Thoracic aorta (tissue), 2 donors: ENCODE measurements around the gene USP3. TPM values are rescaled to one million over a fixed set of nuclear protein-coding genes. Genes with fewer than 3 reads are reported as not detected.

Experiments
- ATAC-seq: fragments of 150-250 bp; one replicate; pipeline ENCODE4 v1.8.0; 2017; ENCODE audit warnings: low read depth; ENCODE audit not compliant: insufficient number of reproducible peaks, low FRiP score
- DNase-seq: peaks from one replicate; pipeline ENCODE4 v3.0.0-alpha.2; 2020; ENCODE audit warnings: low spot score
- H3K27ac ChIP-seq, 2 donors: fragments of 200-600 bp; sonication (generic); 1 replicate in 1 of 2; 2 replicates in 1 of 2; pipeline ENCODE4 v1.5.1; 2016; ENCODE audit warnings: mild to moderate bottlenecking in 2 of 2, moderate library complexity in 2 of 2
- H3K27me3 ChIP-seq: fragments of 200-600 bp; sonication (generic); replicated peaks from 2 replicates; pipeline ENCODE4 v1.6.0; 2016; ENCODE audit warnings: mild to moderate bottlenecking; ENCODE audit not compliant: insufficient read depth
- H3K36me3 ChIP-seq: fragments of 200-600 bp; sonication (generic); one replicate; pipeline ENCODE4 v1.5.1; 2016
- H3K4me1 ChIP-seq, 2 donors: fragments of 200-600 bp; sonication (generic); 1 replicate in 1 of 2; 2 replicates in 1 of 2; pipeline versions ENCODE4 v1.5.1 to v1.6.0; 2016; ENCODE audit warnings: low read depth in 2 of 2, mild to moderate bottlenecking in 1 of 2; ENCODE audit not compliant: control insufficient read depth in 1 of 2
- H3K4me3 ChIP-seq: fragments of 200-600 bp; sonication (generic); 2 replicates; pipeline ENCODE4 v1.5.1; 2016; ENCODE audit warnings: mild to moderate bottlenecking
- H3K9me3 ChIP-seq: fragments of 200-600 bp; sonication (generic); 2 replicates; pipeline ENCODE4 v1.5.1; 2016
- CTCF ChIP-seq: fragments of 200-600 bp; sonication (generic); IDR thresholded peaks from one replicate; pipeline ENCODE4 v1.5.1; 2019; ENCODE audit warnings: antibody characterized with exemption
- total RNA-seq, 2 donors: library from RNA; depleted of rRNA; stranded (reverse); fragments of >200 nt; gene quantifications; one replicate each; pipeline versions ENCODE4 v1.1.0 to v1.2.3, GENCODE V29; 2016

Gene USP3
- total RNA-seq, 2 donors from 2014 or later, result 37.8 to 54.4 TPM

DNA sequence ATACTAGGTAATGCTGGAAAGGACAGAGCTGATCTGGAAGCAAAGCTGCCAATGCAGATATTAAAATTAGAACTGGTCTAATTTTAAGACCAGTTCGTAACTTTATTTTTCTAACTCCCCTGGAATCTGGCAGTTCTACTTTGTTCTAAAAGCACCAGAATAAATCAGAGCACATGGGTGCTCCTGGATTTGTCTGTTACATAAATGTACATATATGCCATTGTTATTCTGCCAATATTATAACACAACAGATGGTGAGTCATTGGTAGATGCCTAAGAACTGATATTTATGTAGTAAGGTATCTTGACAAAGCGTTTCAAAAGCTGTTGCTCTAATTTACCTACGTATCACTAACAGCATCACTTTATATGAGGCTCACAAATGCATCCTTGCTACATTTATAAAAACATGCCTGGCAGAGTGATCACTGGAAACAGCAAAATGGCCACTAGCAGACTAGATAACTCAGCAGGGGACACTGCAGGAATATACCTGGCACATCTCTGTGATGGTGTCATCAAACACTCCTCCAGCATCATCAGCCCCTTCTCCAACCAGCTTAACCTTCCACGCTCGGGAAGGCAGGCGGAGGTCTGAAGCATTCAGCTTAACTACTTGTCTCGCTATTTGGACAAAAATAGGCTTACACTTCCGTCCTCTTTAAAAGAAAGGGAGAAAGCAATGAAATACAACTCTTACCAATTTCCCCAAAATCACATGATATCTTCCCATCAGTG lies 119.0 kb downstream of the USP3 start:
- no peaks in the 10 kb centered on the region for H3K9me3 ChIP-seq
- TF ChIP-seq CTCF, result no peak
- no peak for DNase-seq
- ATAC-seq, result no peak
- no peak overlapping the region for H3K4me3 ChIP-seq
- peaks cover 28% of the 10 kb centered on the region for H3K36me3 ChIP-seq
- H3K4me1 ChIP-seq, result peaks cover 0 to 14% of the 10 kb centered on the region in 2 donors
- H3K27ac ChIP-seq, result no peak overlapping the region
- H3K27me3 ChIP-seq, result no peaks in the 10 kb centered on the region

- Histone ChIP-seq H3K4me3 (no peak overlapping the region), H3K27ac (no peak overlapping the region), H3K9me3 (no peaks in the 10 kb centered on the region), H3K36me3 (peaks cover 57% of the 10 kb centered on the region), H3K27me3 (no peaks in the 10 kb centered on the region), H3K4me1 (peaks cover 0 to 14% of the 10 kb centered on the region in 2 donors)
- no peak for DNase-seq
- no peak for TF ChIP-seq CTCF
- no peak for ATAC-seq
Observed at GRCh38 chr15:63626955-63627354, 122.6 kb downstream of the USP3 start.

DNA sequence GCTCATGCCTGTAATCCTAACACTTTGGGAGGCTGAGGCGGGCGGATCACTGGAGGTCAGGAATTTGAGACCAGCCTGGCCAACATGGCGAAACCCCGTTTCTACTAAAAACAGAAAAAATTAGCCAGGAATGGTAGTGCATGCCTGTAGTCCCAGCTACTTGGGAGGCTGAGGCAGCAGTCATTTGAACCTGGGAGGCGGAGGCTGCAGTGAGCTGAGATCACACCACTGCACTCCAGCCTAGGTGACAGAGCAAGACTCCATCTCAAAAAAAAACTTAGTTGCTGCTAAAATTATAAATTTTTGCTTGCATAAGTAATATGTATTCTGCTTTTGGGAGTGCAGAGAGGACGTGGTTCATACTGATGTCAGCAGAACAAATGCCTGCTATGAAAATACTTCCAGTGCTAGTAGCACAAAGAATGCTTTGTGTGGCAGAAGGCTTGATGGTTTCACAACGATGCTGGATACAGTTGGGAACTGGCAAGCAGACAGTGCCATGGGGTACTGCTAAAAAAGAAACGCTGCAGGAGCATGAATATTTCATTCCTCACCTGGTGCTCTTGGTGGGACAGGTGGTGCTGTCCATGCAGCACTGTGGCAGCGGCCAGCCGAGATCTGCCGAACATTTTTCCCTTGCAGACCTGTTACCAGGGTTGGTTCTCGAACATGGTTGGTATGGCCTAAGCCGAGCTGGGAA lies 123.9 kb downstream of the USP3 start:
- ATAC-seq (no peak), DNase-seq (no peak)
- Histone ChIP-seq H3K27me3 (no peaks in the 10 kb centered on the region), H3K36me3 (peaks cover 64% of the 10 kb centered on the region), H3K4me1 (peaks cover 0 to 6% of the 10 kb centered on the region in 2 donors), H3K27ac (no peak overlapping the region), H3K9me3 (no peaks in the 10 kb centered on the region), H3K4me3 (no peak overlapping the region)
- TF ChIP-seq CTCF, result no peak

GRCh38 chr15:63630036-63630751 lies 125.8 kb downstream of the USP3 start:
- H3K9me3 ChIP-seq, result no peaks in the 10 kb centered on the region
- H3K4me1 ChIP-seq, result no peaks in the 10 kb centered on the region
- no peak for TF ChIP-seq CTCF
- H3K27me3 ChIP-seq, result no peaks in the 10 kb centered on the region
- DNase-seq, result no peak
- H3K36me3 ChIP-seq, result peaks cover 61% of the 10 kb centered on the region
- no peak overlapping the region for H3K4me3 ChIP-seq
- ATAC-seq, result no peak
- H3K27ac ChIP-seq, result no peak overlapping the region

GRCh38 chr15:63633312-63633711 lies 128.9 kb downstream of the USP3 start:
- Histone ChIP-seq H3K27ac (no peak overlapping the region), H3K4me1 (no peaks in the 10 kb centered on the region), H3K4me3 (no peak overlapping the region), H3K27me3 (no peaks in the 10 kb centered on the region), H3K36me3 (peaks cover 53% of the 10 kb centered on the region), H3K9me3 (no peaks in the 10 kb centered on the region)
- ATAC-seq, result no peak
- no peak for TF ChIP-seq CTCF
- DNase-seq, result no peak
